T-helper 1 cell treated with Interleukin-12 subunit alpha and Interleukin-12 subunit beta and Interleukin-4 antibody, amounts not matched to agents 30 ng/mL and 1 ng/mL, for 36 hours (primary cell): ENCODE measurements around the gene RNF224. TPM values are rescaled to one million over a fixed set of nuclear protein-coding genes. Genes with fewer than 3 reads are reported as not detected.

ENCODE experiments used
- intact Hi-C: fragments of 100-400 bp; cut with micrococcal nuclease; formaldehyde crosslinking; loops from one replicate; pipeline ENCODE4 v1.15.1; 2024
- total RNA-seq: library from RNA; stranded (reverse); gene quantifications from 2 replicates; pipeline ENCODE4 v1.2.3, GENCODE V29; 2022

The RNF224 gene
- total RNA-seq: not detected in 2 replicates

- intact Hi-C loops: loop anchor here (1.0 to 10.0 kb wide), 6 partner anchors 9 to 682 kb away; partner anchors contain the start of genes NOTCH1, NPDC1 and TRAF2
Observed at GRCh38 chr9:137227054-137227852, at the start of gene RNF224. Gene RNF224 (plus strand): TSS chr9:137227502. CDS start chr9:137228336, 834 bp downstream.

GRCh38 chr9:137178201-137178938 is 48.9 kb upstream of the RNF224 start:
- intact Hi-C loops: no loop called here

GRCh38 chr9:137178939-137179630 is 48.2 kb upstream of the RNF224 start:
- intact Hi-C loops: no loop called here

- intact Hi-C loops: no loop called here
Observed at GRCh38 chr9:137179761-137180160, 47.5 kb upstream of the RNF224 start.

GRCh38 chr9:137180491-137180890 is 46.8 kb upstream of the RNF224 start:
- intact Hi-C loops: no loop called here

GRCh38 chr9:137181680-137182079 is 45.6 kb upstream of the RNF224 start:
- intact Hi-C loops: no loop called here

- intact Hi-C loops: no loop called here
Observed at GRCh38 chr9:137182836-137183235, 44.5 kb upstream of the RNF224 start.

- intact Hi-C loops: no loop called here
Observed at GRCh38 chr9:137183980-137184595, 43.2 kb upstream of the RNF224 start.

- intact Hi-C loops: no loop called here
Observed at GRCh38 chr9:137184881-137185660, 42.2 kb upstream of the RNF224 start.

- intact Hi-C loops: no loop called here
Observed at GRCh38 chr9:137185921-137186320, 41.4 kb upstream of the RNF224 start.

- intact Hi-C loops: no loop called here
Observed at GRCh38 chr9:137186385-137186784, 40.9 kb upstream of the RNF224 start.

GRCh38 chr9:137187386-137187785 is 39.9 kb upstream of the RNF224 start:
- intact Hi-C loops: no loop called here

- intact Hi-C loops: loop anchor here (1.0 to 2.0 kb wide), 6 partner anchors 17 to 67 kb away; partner anchors contain the start of genes NDOR1, NELFB and TMEM203
Observed at GRCh38 chr9:137188086-137188489, 39.2 kb upstream of the RNF224 start.

- intact Hi-C loops: loop anchor here (1.0 to 2.0 kb wide), 7 partner anchors 12 to 67 kb away; partner anchors contain the start of genes NDOR1, NELFB, TMEM203 and TPRN
Observed at GRCh38 chr9:137188490-137189296, 38.6 kb upstream of the RNF224 start, which contains the start of the genes ANAPC2 and SSNA1. Gene ANAPC2 (minus strand): TSS chr9:137188560. CDS start chr9:137188532, 28 bp downstream. Gene SSNA1 (plus strand): TSS chr9:137188676. CDS start chr9:137188727, 51 bp downstream.

- intact Hi-C loops: loop anchor here (1.0 to 2.0 kb wide), 2 partner anchors 11 to 39 kb away; partner anchors contain the start of gene TPRN
Observed at GRCh38 chr9:137189297-137190295, 37.7 kb upstream of the RNF224 start.

- intact Hi-C loops: no loop called here
Observed at GRCh38 chr9:137190315-137190856, 36.9 kb upstream of the RNF224 start.

GRCh38 chr9:137191245-137191644 is 36.1 kb upstream of the RNF224 start:
- intact Hi-C loops: no loop called here
